ENCODE measurements around the gene ADARB2. TPM values are rescaled to one million over a fixed set of nuclear protein-coding genes. Genes with fewer than 3 reads are reported as not detected.

Gene ADARB2
- total and polyA plus RNA-seq, 4 donors, result 0.55 to 0.70 (median 0.59) TPM; not detected in 1

- no peak overlapping the region for H3K4me3 ChIP-seq (ENCODE audit: low read depth in 1 of 3, low read length in 3 of 3)
- H3K27me3 ChIP-seq (ENCODE audit: control insufficient read depth in 4 of 4, insufficient read depth in 4 of 4, low read length in 3 of 4), result peaks cover 0 to 4% (median 2%) of the 10 kb centered on the region in 4 donors
- peaks cover 0 to 2% (median under 1%) of the 10 kb centered on the region in 4 donors for H3K9me3 ChIP-seq (ENCODE audit: control insufficient read depth in 4 of 4, low read length in 3 of 4)
- TF ChIP-seq NR2F2 (IDR thresholded peaks at IDR 0.05) (no peak), ZBTB33 (IDR thresholded peaks at IDR 0.05) (no peak), GABPA (IDR thresholded peaks at IDR 0.05 in 1 of 2, conservative IDR thresholded peaks at IDR 0.05 in 1 of 2) (no peak), MAX (IDR thresholded peaks at IDR 0.05) (no peak), FOXA2 (IDR thresholded peaks at IDR 0.05) (no peak), EGR1 (IDR thresholded peaks at IDR 0.05; ENCODE audit: low read depth in 2 of 2) (no peak), SP1 (IDR thresholded peaks at IDR 0.05) (no peak), TAF1 (conservative IDR thresholded peaks at IDR 0.05) (no peak), RAD21 (IDR thresholded peaks at IDR 0.05) (no peak), HNF4A (conservative IDR thresholded peaks at IDR 0.05) (no peak), HNF4G (IDR thresholded peaks at IDR 0.05) (no peak)
- TF ChIP-seq, protein P1, sequence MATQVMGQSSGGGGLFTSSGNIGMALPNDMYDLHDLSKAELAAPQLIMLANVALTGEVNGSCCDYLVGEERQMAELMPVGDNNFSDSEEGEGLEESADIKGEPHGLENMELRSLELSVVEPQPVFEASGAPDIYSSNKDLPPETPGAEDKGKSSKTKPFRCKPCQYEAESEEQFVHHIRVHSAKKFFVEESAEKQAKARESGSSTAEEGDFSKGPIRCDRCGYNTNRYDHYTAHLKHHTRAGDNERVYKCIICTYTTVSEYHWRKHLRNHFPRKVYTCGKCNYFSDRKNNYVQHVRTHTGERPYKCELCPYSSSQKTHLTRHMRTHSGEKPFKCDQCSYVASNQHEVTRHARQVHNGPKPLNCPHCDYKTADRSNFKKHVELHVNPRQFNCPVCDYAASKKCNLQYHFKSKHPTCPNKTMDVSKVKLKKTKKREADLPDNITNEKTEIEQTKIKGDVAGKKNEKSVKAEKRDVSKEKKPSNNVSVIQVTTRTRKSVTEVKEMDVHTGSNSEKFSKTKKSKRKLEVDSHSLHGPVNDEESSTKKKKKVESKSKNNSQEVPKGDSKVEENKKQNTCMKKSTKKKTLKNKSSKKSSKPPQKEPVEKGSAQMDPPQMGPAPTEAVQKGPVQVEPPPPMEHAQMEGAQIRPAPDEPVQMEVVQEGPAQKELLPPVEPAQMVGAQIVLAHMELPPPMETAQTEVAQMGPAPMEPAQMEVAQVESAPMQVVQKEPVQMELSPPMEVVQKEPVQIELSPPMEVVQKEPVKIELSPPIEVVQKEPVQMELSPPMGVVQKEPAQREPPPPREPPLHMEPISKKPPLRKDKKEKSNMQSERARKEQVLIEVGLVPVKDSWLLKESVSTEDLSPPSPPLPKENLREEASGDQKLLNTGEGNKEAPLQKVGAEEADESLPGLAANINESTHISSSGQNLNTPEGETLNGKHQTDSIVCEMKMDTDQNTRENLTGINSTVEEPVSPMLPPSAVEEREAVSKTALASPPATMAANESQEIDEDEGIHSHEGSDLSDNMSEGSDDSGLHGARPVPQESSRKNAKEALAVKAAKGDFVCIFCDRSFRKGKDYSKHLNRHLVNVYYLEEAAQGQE (IDR thresholded peaks at IDR 0.05), result no peak
- DNase-seq (ENCODE audit: low spot score), result no peak
- H3K27ac ChIP-seq (ENCODE audit: low read depth in 1 of 2, low read length in 2 of 2), result no peak overlapping the region
- no peaks in the 10 kb centered on the region for H3K36me3 ChIP-seq (ENCODE audit: control insufficient read depth in 4 of 4, insufficient read depth in 3 of 4, low read depth in 1 of 4, low read length in 3 of 4)
- 87% methylated on average over 27 of the region's 27 CpGs for WGBS
- H3K9ac ChIP-seq (ENCODE audit: low read depth in 1 of 2, low read length in 2 of 2), result no peak overlapping the region
- H3K4me1 ChIP-seq (ENCODE audit: control insufficient read depth in 4 of 4, insufficient read depth in 4 of 4, low read length in 3 of 4), result no peaks in the 10 kb centered on the region
These were observed 445.9 kb downstream of the ADARB2 start for GRCh38 chr10:1291178-1292090.

- Histone ChIP-seq H3K27ac (ENCODE audit: low read depth in 1 of 2, low read length in 2 of 2) (no peak overlapping the region), H3K36me3 (ENCODE audit: control insufficient read depth in 4 of 4, insufficient read depth in 3 of 4, low read depth in 1 of 4, low read length in 3 of 4) (no peaks in the 10 kb centered on the region), H3K4me3 (ENCODE audit: low read depth in 1 of 3, low read length in 3 of 3) (no peak overlapping the region), H3K9me3 (ENCODE audit: control insufficient read depth in 4 of 4, low read length in 3 of 4) (no peaks in the 10 kb centered on the region), H3K4me1 (ENCODE audit: control insufficient read depth in 4 of 4, insufficient read depth in 4 of 4, low read length in 3 of 4) (no peaks in the 10 kb centered on the region), H3K27me3 (ENCODE audit: control insufficient read depth in 4 of 4, insufficient read depth in 4 of 4, low read length in 3 of 4) (peaks cover 0 to 4% (median 2%) of the 10 kb centered on the region in 4 donors), H3K9ac (ENCODE audit: low read depth in 1 of 2, low read length in 2 of 2) (no peak overlapping the region)
- no peak for TF ChIP-seq SP1 (IDR thresholded peaks at IDR 0.05)
- no peak for TF ChIP-seq HNF4G (IDR thresholded peaks at IDR 0.05)
- TF ChIP-seq MAX (IDR thresholded peaks at IDR 0.05), result no peak
- DNase-seq (ENCODE audit: low spot score), result no peak
- 86% methylated on average over 8 of the region's 8 CpGs for WGBS
These were observed 447.3 kb downstream of the ADARB2 start for GRCh38 chr10:1290071-1290471.
